Left ventricle myocardium inferior (tissue), 1 donor: Measurements from ENCODE around the gene TFEB. TPM values are rescaled to one million over a fixed set of nuclear protein-coding genes. Genes with fewer than 3 reads are reported as not detected.

ENCODE experiments used
- DNase-seq: peaks from one replicate; pipeline ENCODE4 v3.0.0-alpha.2; 2020
- H3K27ac ChIP-seq: fragments of 200-600 bp; replicated peaks from 2 replicates; pipeline ENCODE4 v1.8.0; 2021
- H3K27me3 ChIP-seq: fragments of 200-600 bp; 2 replicates; pipeline ENCODE4 v1.8.0; 2021; ENCODE audit warnings: low read depth
- H3K36me3 ChIP-seq: fragments of 200-600 bp; 2 replicates; pipeline ENCODE4 v1.8.0; 2021
- H3K4me1 ChIP-seq: fragments of 200-600 bp; 2 replicates; pipeline ENCODE4 v1.8.0; 2021
- H3K4me3 ChIP-seq: fragments of 200-600 bp; 2 replicates; pipeline ENCODE4 v1.8.0; 2021; ENCODE audit warnings: mild to moderate bottlenecking, moderate library complexity
- H3K9me3 ChIP-seq: fragments of 200-600 bp; replicated peaks from 2 replicates; pipeline ENCODE4 v1.8.0; 2021
- CTCF ChIP-seq: fragments of 200-600 bp; IDR thresholded peaks from 2 replicates; pipeline ENCODE4 v1.8.0; 2021; ENCODE audit warnings: antibody characterized with exemption, mild to moderate bottlenecking, borderline replicate concordance
- intact Hi-C: fragments of 100-400 bp; cut with micrococcal nuclease; formaldehyde crosslinking; loops from one replicate; pipeline ENCODE4 v1.11.0; 2022
- total RNA-seq: library from RNA; stranded (reverse); fragmentation: NEBNext Ultra II Directional; extraction: Animal tissue kit (Norgen Biotek cat#: 25700); gene quantifications from one replicate; pipeline ENCODE4 v1.2.1, GENCODE V29; 2021
- donor health status: DM: no; HTN: yes; CAD: no; lungs with severe emphysema.

TFEB gene
- total RNA-seq, 1 donor from 2014 or later = 39.9 TPM

DNA sequence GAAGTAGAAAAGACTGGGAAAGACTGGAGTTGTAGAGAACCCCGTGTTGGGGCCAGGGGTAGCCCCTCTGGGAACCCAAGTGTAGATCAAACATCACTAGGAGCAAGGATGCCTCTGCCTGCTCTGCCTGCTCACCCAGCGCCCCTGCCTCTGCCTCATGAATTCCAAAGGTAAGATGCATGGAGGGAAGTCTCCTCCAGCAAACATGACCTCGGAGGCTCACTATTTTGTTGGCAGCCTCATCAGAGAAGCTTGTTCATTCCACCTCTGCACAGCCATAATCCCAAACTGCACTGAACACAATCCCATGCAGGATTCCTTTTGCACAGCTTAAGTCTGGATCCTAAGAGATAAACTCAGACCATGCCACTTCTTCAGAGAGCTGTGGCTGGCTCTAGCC is 39.4 kb upstream of the TFEB start:
- TF ChIP-seq CTCF = no peak
- intact Hi-C loops = no loop called here

GRCh38 chr6:41771058-41771983 is 35.9 kb upstream of the TFEB start:
- peaks cover 72% of the 10 kb centered on the region for H3K36me3 ChIP-seq
- no peak overlapping the region for H3K4me3 ChIP-seq
- H3K27me3 ChIP-seq = no peaks in the 10 kb centered on the region
- H3K27ac ChIP-seq = no peak overlapping the region
- DNase-seq = no peak
- intact Hi-C loops = no loop called here
- no peaks in the 10 kb centered on the region for H3K9me3 ChIP-seq
- TF ChIP-seq CTCF = no peak
- peaks cover 29% of the 10 kb centered on the region for H3K4me1 ChIP-seq

More for the DNA sequence above, 39.4 kb upstream of the TFEB start:
- no peak for DNase-seq
- H3K9me3 ChIP-seq = no peaks in the 10 kb centered on the region
- no peaks in the 10 kb centered on the region for H3K27me3 ChIP-seq
- H3K4me1 ChIP-seq = peaks cover 18% of the 10 kb centered on the region
- H3K27ac ChIP-seq = no peak overlapping the region
- peaks cover 77% of the 10 kb centered on the region for H3K36me3 ChIP-seq
- no peak overlapping the region for H3K4me3 ChIP-seq

DNA sequence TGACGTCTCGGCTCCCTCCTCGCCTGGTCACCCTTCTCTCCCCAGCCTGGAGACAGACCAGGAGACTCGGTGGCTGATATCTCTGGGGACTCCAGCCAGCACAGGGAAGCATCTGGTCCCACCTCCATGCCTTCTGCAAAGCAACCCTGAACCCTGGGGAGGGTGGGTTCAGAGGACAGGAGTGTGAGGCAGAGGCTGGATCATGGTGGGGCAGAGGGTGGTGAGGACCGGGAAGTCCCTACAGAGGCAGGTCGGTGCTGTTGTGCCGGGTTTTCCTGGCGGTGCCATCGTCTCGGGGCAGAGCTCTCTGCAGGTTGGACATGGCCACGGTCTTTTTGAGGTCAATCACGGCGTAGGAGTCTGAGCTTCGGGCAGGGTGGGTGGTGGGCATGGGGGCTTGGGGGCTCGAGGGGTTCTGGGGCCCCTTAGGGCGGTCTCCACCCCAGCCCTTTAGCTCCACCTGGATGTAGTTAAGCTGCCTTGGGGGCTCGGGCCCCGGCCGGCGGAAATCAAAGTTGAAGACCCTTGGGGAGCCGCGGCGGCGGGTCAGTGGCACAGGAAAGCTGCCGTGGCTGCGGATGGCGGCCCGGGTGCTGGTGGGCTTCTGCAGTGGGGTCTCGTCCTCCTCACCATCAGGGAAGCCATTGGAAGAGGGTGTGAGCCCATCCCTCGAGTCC is 35.1 kb upstream of the TFEB start:
- no peak overlapping the region for H3K27ac ChIP-seq
- H3K4me3 ChIP-seq = no peak overlapping the region
- intact Hi-C loops = no loop called here
- no peak for DNase-seq
- H3K4me1 ChIP-seq = peaks cover 32% of the 10 kb centered on the region
- TF ChIP-seq CTCF = no peak
- peaks cover 64% of the 10 kb centered on the region for H3K36me3 ChIP-seq
- no peaks in the 10 kb centered on the region for H3K9me3 ChIP-seq
- H3K27me3 ChIP-seq = no peaks in the 10 kb centered on the region

- intact Hi-C loops = no loop called here
- Histone ChIP-seq H3K9me3 (no peaks in the 10 kb centered on the region), H3K27ac (peak overlapping the region; percentile 79), H3K4me1 (peaks cover 32% of the 10 kb centered on the region), H3K27me3 (no peaks in the 10 kb centered on the region), H3K4me3 (no peak overlapping the region), H3K36me3 (peaks cover 52% of the 10 kb centered on the region)
- no peak for DNase-seq
- TF ChIP-seq CTCF = no peak
Measured at GRCh38 chr6:41769376-41769775, 34.0 kb upstream of the TFEB start.

GRCh38 chr6:41768545-41769308 is 33.3 kb upstream of the TFEB start:
- intact Hi-C loops = no loop called here
- peaks cover 32% of the 10 kb centered on the region for H3K4me1 ChIP-seq
- H3K27me3 ChIP-seq = no peaks in the 10 kb centered on the region
- no peak for DNase-seq
- no peak for TF ChIP-seq CTCF
- H3K9me3 ChIP-seq = no peaks in the 10 kb centered on the region
- H3K4me3 ChIP-seq = no peak overlapping the region
- H3K27ac ChIP-seq = peak overlapping the region; percentile 79
- H3K36me3 ChIP-seq = peaks cover 46% of the 10 kb centered on the region
